ENCODE results near the gene GNGT1. TPM values are rescaled to one million over a fixed set of nuclear protein-coding genes. Genes with fewer than 3 reads are reported as not detected.

Gene GNGT1
- total and polyA plus RNA-seq, 2 donors (not counting 3 experiments of a cell fraction or from before 2014, with no cell fraction given), result not detected

DNA sequence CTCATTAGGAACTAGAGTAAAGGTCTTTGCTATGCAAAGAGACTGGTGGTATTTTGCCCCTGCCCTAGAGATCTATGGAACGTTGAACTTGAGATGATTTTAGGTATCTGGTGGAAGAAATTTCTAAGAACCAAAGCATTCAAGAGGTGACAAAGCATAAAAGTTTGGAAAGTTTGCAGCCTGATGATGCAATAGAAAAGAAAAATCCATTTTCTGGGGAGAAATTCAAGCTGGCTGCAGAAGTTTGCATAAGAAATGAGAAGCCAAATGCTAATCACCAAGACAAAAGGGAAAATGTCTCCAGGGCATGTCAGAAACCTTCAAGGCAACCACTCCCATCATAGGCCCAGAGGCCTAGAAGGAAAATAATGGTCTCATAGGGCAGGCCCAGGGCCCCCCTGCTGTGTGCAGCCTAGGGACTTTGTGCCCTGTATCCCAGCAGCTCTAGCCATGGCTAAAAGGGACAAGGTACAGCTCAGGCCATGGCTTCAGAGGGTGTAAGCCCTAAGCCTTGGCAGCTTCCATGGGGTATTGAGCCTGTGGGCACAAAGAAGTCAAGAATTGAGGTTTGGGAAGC is 32.3 kb upstream of the GNGT1 start:
- Histone ChIP-seq H3K27ac (ENCODE audit: insufficient read depth, low read depth, low read length) (no peak overlapping the region), H3K9me3 (replicated peaks; ENCODE audit: control insufficient read depth, insufficient read depth, low read length) (no peaks in the 10 kb centered on the region), H3K4me1 (ENCODE audit: control insufficient read depth, extremely low read depth, insufficient read depth, low read length) (no peaks in the 10 kb centered on the region), H2AFZ (ENCODE audit: low read depth, low read length) (no peak overlapping the region), H3K27me3 (ENCODE audit: control insufficient read depth in 2 of 2, insufficient read depth in 2 of 2, low read length in 2 of 2) (no peaks in the 10 kb centered on the region), H3K79me2 (ENCODE audit: control insufficient read depth, insufficient read depth, low read length) (no peaks in the 10 kb centered on the region), H3K9me1 (replicated peaks; ENCODE audit: control insufficient read depth, extremely low read depth, insufficient read depth, low read length) (no peaks in the 10 kb centered on the region), H3K4me2 (ENCODE audit: insufficient read depth, low read length) (no peak overlapping the region), H3K4me3 (replicated peaks in 1 of 3; ENCODE audit: insufficient read depth in 1 of 3, low read depth in 1 of 3, low read length in 3 of 3) (no peak overlapping the region), H3K9ac (replicated peaks; ENCODE audit: extremely low read depth, insufficient read depth, low read length) (no peak overlapping the region), H4K20me1 (replicated peaks; ENCODE audit: control insufficient read depth, extremely low read depth, insufficient read depth, low read length) (no peaks in the 10 kb centered on the region), H3K36me3 (ENCODE audit: control insufficient read depth in 2 of 2, extremely low read depth in 1 of 2, insufficient read depth in 2 of 2, low read length in 2 of 2) (no peaks in the 10 kb centered on the region)
- intact Hi-C loops (cut with micrococcal nuclease), result no loop called here
- no peak for FAIRE-seq
- ChIA-PET CTCF (no interaction called here), POLR2A (no interaction called here)
- no TSS peak for BruUV-seq (replicated peaks)
- DNase-seq (ENCODE audit: low read depth, low spot score), result no peak
- no peak for TF ChIP-seq GATA2 (IDR thresholded peaks at IDR 0.05; ENCODE audit: insufficient read depth, insufficient read length, low read depth, low read length)
- TF ChIP-seq EZH2 (IDR thresholded peaks at IDR 0.05; ENCODE audit: borderline replicate concordance, low read depth, low read length, severe bottlenecking), result no peak
- no peak for TF ChIP-seq FOS (IDR thresholded peaks at IDR 0.05; ENCODE audit: borderline replicate concordance, insufficient read depth, low read length)
- TF ChIP-seq POLR2AphosphoS5 (IDR thresholded peaks at IDR 0.05; ENCODE audit: insufficient read depth, low read depth, low read length), result no peak
- TF ChIP-seq MYC (IDR thresholded peaks at IDR 0.05; ENCODE audit: low read depth, low read length), result no peak
- TF ChIP-seq, protein P1, sequence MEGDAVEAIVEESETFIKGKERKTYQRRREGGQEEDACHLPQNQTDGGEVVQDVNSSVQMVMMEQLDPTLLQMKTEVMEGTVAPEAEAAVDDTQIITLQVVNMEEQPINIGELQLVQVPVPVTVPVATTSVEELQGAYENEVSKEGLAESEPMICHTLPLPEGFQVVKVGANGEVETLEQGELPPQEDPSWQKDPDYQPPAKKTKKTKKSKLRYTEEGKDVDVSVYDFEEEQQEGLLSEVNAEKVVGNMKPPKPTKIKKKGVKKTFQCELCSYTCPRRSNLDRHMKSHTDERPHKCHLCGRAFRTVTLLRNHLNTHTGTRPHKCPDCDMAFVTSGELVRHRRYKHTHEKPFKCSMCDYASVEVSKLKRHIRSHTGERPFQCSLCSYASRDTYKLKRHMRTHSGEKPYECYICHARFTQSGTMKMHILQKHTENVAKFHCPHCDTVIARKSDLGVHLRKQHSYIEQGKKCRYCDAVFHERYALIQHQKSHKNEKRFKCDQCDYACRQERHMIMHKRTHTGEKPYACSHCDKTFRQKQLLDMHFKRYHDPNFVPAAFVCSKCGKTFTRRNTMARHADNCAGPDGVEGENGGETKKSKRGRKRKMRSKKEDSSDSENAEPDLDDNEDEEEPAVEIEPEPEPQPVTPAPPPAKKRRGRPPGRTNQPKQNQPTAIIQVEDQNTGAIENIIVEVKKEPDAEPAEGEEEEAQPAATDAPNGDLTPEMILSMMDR (IDR thresholded peaks at IDR 0.05; ENCODE audit: extremely low read depth in 1 of 2, insufficient read depth in 1 of 2, low read depth in 1 of 2, low read length in 2 of 2), result no peak
- TF ChIP-seq POLR2A (IDR thresholded peaks at IDR 0.05; ENCODE audit: low read depth, low read length), result no peak
- TF ChIP-seq JUN (IDR thresholded peaks at IDR 0.05; ENCODE audit: borderline replicate concordance, insufficient read depth, insufficient read length, low read depth), result no peak
- TF ChIP-seq, protein P2, sequence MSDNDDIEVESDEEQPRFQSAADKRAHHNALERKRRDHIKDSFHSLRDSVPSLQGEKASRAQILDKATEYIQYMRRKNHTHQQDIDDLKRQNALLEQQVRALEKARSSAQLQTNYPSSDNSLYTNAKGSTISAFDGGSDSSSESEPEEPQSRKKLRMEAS (IDR thresholded peaks at IDR 0.05; ENCODE audit: insufficient read depth, insufficient read length), result no peak
- dilution Hi-C loops (cut with MboI; ENCODE audit: extremely low pct_ligation_motif_present, low sequenced_read_pairs), result no loop called here

Measured in endothelial cell of umbilical vein (primary cell).